ENCODE measurements around the gene LRCH1.
A peak's percentile ranks its signal among the peaks of the same experiment; 100 is the strongest.

Gene LRCH1

GRCh38 chr13:46565808-46566750 is 13.1 kb downstream of the LRCH1 start:
- Histone ChIP-seq H3K36me3 (ENCODE audit: control insufficient read depth in 1 of 2, insufficient read depth in 2 of 2, low read length in 2 of 2) (no peaks in the 10 kb centered on the region), H3K4me3 (ENCODE audit: low read depth in 1 of 2, low read length in 2 of 2) (no peak overlapping the region), H3K4me1 (ENCODE audit: control insufficient read depth in 1 of 2, insufficient read depth in 2 of 2, low read length in 2 of 2) (peaks cover 5 to 41% of the 10 kb centered on the region in 2 donors), H3K27ac (ENCODE audit: low read length) (no peak overlapping the region), H3K9me3 (ENCODE audit: control insufficient read depth in 1 of 2, low read length in 2 of 2) (no peaks in the 10 kb centered on the region), H3K27me3 (ENCODE audit: low read depth, low read length) (no peaks in the 10 kb centered on the region)

GRCh38 chr13:46567671-46568070 is 14.7 kb downstream of the LRCH1 start:
- Histone ChIP-seq H3K36me3 (ENCODE audit: control insufficient read depth in 1 of 2, insufficient read depth in 2 of 2, low read length in 2 of 2) (no peaks in the 10 kb centered on the region), H3K27me3 (ENCODE audit: low read depth, low read length) (no peaks in the 10 kb centered on the region), H3K27ac (ENCODE audit: low read length) (no peak overlapping the region), H3K4me1 (ENCODE audit: control insufficient read depth in 1 of 2, insufficient read depth in 2 of 2, low read length in 2 of 2) (peaks cover 8 to 37% of the 10 kb centered on the region in 2 donors), H3K9me3 (ENCODE audit: control insufficient read depth in 1 of 2, low read length in 2 of 2) (no peaks in the 10 kb centered on the region), H3K4me3 (ENCODE audit: low read depth in 1 of 2, low read length in 2 of 2) (no peak overlapping the region)

GRCh38 chr13:46569456-46569855 is 16.5 kb downstream of the LRCH1 start:
- peaks cover 8 to 41% of the 10 kb centered on the region in 2 donors for H3K4me1 ChIP-seq (ENCODE audit: control insufficient read depth in 1 of 2, insufficient read depth in 2 of 2, low read length in 2 of 2)
- no peak overlapping the region for H3K27ac ChIP-seq (ENCODE audit: low read length)
- H3K9me3 ChIP-seq (ENCODE audit: control insufficient read depth in 1 of 2, low read length in 2 of 2): no peaks in the 10 kb centered on the region
- no peak overlapping the region for H3K4me3 ChIP-seq (ENCODE audit: low read depth in 1 of 2, low read length in 2 of 2)
- no peaks in the 10 kb centered on the region for H3K36me3 ChIP-seq (ENCODE audit: control insufficient read depth in 1 of 2, insufficient read depth in 2 of 2, low read length in 2 of 2)
- no peaks in the 10 kb centered on the region for H3K27me3 ChIP-seq (ENCODE audit: low read depth, low read length)

- Histone ChIP-seq H3K36me3 (ENCODE audit: control insufficient read depth in 1 of 2, insufficient read depth in 2 of 2, low read length in 2 of 2) (no peaks in the 10 kb centered on the region), H3K4me1 (ENCODE audit: control insufficient read depth in 1 of 2, insufficient read depth in 2 of 2, low read length in 2 of 2) (peaks cover 8 to 46% of the 10 kb centered on the region in 2 donors), H3K9me3 (ENCODE audit: control insufficient read depth in 1 of 2, low read length in 2 of 2) (no peaks in the 10 kb centered on the region), H3K27me3 (ENCODE audit: low read depth, low read length) (no peaks in the 10 kb centered on the region), H3K4me3 (ENCODE audit: low read depth in 1 of 2, low read length in 2 of 2) (no peak overlapping the region), H3K27ac (ENCODE audit: low read length) (no peak overlapping the region)
Observed at GRCh38 chr13:46570273-46570672, 17.3 kb downstream of the LRCH1 start.

- Histone ChIP-seq H3K27me3 (ENCODE audit: low read depth, low read length) (no peaks in the 10 kb centered on the region), H3K9me3 (ENCODE audit: control insufficient read depth in 1 of 2, low read length in 2 of 2) (no peaks in the 10 kb centered on the region), H3K36me3 (ENCODE audit: control insufficient read depth in 1 of 2, insufficient read depth in 2 of 2, low read length in 2 of 2) (no peaks in the 10 kb centered on the region), H3K27ac (ENCODE audit: low read length) (peak overlapping the region; percentile 25), H3K4me1 (ENCODE audit: control insufficient read depth in 1 of 2, insufficient read depth in 2 of 2, low read length in 2 of 2) (peaks cover 16 to 53% of the 10 kb centered on the region in 2 donors), H3K4me3 (ENCODE audit: low read depth in 1 of 2, low read length in 2 of 2) (peak overlapping the region in 1 of 2 donors; percentile 10)
Observed at GRCh38 chr13:46571189-46571908, 18.4 kb downstream of the LRCH1 start.

GRCh38 chr13:46571909-46572595 is 19.1 kb downstream of the LRCH1 start:
- H3K36me3 ChIP-seq (ENCODE audit: control insufficient read depth in 1 of 2, insufficient read depth in 2 of 2, low read length in 2 of 2): no peaks in the 10 kb centered on the region
- H3K4me1 ChIP-seq (ENCODE audit: control insufficient read depth in 1 of 2, insufficient read depth in 2 of 2, low read length in 2 of 2): peaks cover 16 to 53% of the 10 kb centered on the region in 2 donors
- no peaks in the 10 kb centered on the region for H3K27me3 ChIP-seq (ENCODE audit: low read depth, low read length)
- peak overlapping the region; percentile 25 for H3K27ac ChIP-seq (ENCODE audit: low read length)
- peak overlapping the region in 1 of 2 donors; percentile 10 for H3K4me3 ChIP-seq (ENCODE audit: low read depth in 1 of 2, low read length in 2 of 2)
- H3K9me3 ChIP-seq (ENCODE audit: control insufficient read depth in 1 of 2, low read length in 2 of 2): no peaks in the 10 kb centered on the region

- Histone ChIP-seq H3K36me3 (ENCODE audit: control insufficient read depth in 1 of 2, insufficient read depth in 2 of 2, low read length in 2 of 2) (no peaks in the 10 kb centered on the region), H3K4me1 (ENCODE audit: control insufficient read depth in 1 of 2, insufficient read depth in 2 of 2, low read length in 2 of 2) (peaks cover 22 to 50% of the 10 kb centered on the region in 2 donors)
Observed at GRCh38 chr13:46572752-46573431, 19.9 kb downstream of the LRCH1 start.

GRCh38 chr13:46575301-46575771 is 22.4 kb downstream of the LRCH1 start:
- peaks cover 31 to 60% of the 10 kb centered on the region in 2 donors for H3K4me1 ChIP-seq (ENCODE audit: control insufficient read depth in 1 of 2, insufficient read depth in 2 of 2, low read length in 2 of 2)
- no peaks in the 10 kb centered on the region for H3K36me3 ChIP-seq (ENCODE audit: control insufficient read depth in 1 of 2, insufficient read depth in 2 of 2, low read length in 2 of 2)
- H3K27ac ChIP-seq (ENCODE audit: low read length): no peak overlapping the region
- no peaks in the 10 kb centered on the region for H3K27me3 ChIP-seq (ENCODE audit: low read depth, low read length)
- H3K9me3 ChIP-seq (ENCODE audit: control insufficient read depth in 1 of 2, low read length in 2 of 2): no peaks in the 10 kb centered on the region
- no peak overlapping the region for H3K4me3 ChIP-seq (ENCODE audit: low read depth in 1 of 2, low read length in 2 of 2)

More at GRCh38 chr13:46572752-46573431, 19.9 kb downstream of the LRCH1 start:
- Histone ChIP-seq H3K27ac (ENCODE audit: low read length) (no peak overlapping the region), H3K4me3 (ENCODE audit: low read depth in 1 of 2, low read length in 2 of 2) (no peak overlapping the region), H3K9me3 (ENCODE audit: control insufficient read depth in 1 of 2, low read length in 2 of 2) (no peaks in the 10 kb centered on the region), H3K27me3 (ENCODE audit: low read depth, low read length) (no peaks in the 10 kb centered on the region)

- H3K4me1 ChIP-seq (ENCODE audit: control insufficient read depth in 1 of 2, insufficient read depth in 2 of 2, low read length in 2 of 2): peaks cover 31 to 60% of the 10 kb centered on the region in 2 donors
- no peak overlapping the region for H3K4me3 ChIP-seq (ENCODE audit: low read depth in 1 of 2, low read length in 2 of 2)
- H3K27me3 ChIP-seq (ENCODE audit: low read depth, low read length): no peaks in the 10 kb centered on the region
- H3K27ac ChIP-seq (ENCODE audit: low read length): no peak overlapping the region
- H3K36me3 ChIP-seq (ENCODE audit: control insufficient read depth in 1 of 2, insufficient read depth in 2 of 2, low read length in 2 of 2): no peaks in the 10 kb centered on the region
- H3K9me3 ChIP-seq (ENCODE audit: control insufficient read depth in 1 of 2, low read length in 2 of 2): no peaks in the 10 kb centered on the region
Observed at GRCh38 chr13:46575818-46576221, 22.9 kb downstream of the LRCH1 start.

GRCh38 chr13:46576762-46577161 is 23.8 kb downstream of the LRCH1 start:
- Histone ChIP-seq H3K27me3 (ENCODE audit: low read depth, low read length) (no peaks in the 10 kb centered on the region), H3K4me3 (ENCODE audit: low read depth in 1 of 2, low read length in 2 of 2) (no peak overlapping the region), H3K36me3 (ENCODE audit: control insufficient read depth in 1 of 2, insufficient read depth in 2 of 2, low read length in 2 of 2) (no peaks in the 10 kb centered on the region), H3K4me1 (ENCODE audit: control insufficient read depth in 1 of 2, insufficient read depth in 2 of 2, low read length in 2 of 2) (peaks cover 31 to 57% of the 10 kb centered on the region in 2 donors), H3K9me3 (ENCODE audit: control insufficient read depth in 1 of 2, low read length in 2 of 2) (no peaks in the 10 kb centered on the region), H3K27ac (ENCODE audit: low read length) (no peak overlapping the region)

Measured in muscle layer of duodenum (tissue), 2 donors.